DOHH2 (cell line): ENCODE data around the gene TBC1D10A.

Experiments
- CTCF ChIP-seq: fragments of 200-600 bp; sonication (generic); IDR thresholded peaks from one replicate; pipeline ENCODE4 v1.5.1; 2014; ENCODE audit warnings: antibody characterized with exemption, mild to moderate bottlenecking, low read depth, low read length; ENCODE audit not compliant: poor library complexity, severe bottlenecking
- EZH2phosphoT487 ChIP-seq: fragments of 200-600 bp; sonication (generic); IDR thresholded peaks from 2 replicates; pipeline ENCODE4 v1.6.1; 2017; ENCODE audit warnings: borderline replicate concordance, mild to moderate bottlenecking, antibody characterized with exemption, low read length, moderate library complexity, mixed read lengths

DNA sequence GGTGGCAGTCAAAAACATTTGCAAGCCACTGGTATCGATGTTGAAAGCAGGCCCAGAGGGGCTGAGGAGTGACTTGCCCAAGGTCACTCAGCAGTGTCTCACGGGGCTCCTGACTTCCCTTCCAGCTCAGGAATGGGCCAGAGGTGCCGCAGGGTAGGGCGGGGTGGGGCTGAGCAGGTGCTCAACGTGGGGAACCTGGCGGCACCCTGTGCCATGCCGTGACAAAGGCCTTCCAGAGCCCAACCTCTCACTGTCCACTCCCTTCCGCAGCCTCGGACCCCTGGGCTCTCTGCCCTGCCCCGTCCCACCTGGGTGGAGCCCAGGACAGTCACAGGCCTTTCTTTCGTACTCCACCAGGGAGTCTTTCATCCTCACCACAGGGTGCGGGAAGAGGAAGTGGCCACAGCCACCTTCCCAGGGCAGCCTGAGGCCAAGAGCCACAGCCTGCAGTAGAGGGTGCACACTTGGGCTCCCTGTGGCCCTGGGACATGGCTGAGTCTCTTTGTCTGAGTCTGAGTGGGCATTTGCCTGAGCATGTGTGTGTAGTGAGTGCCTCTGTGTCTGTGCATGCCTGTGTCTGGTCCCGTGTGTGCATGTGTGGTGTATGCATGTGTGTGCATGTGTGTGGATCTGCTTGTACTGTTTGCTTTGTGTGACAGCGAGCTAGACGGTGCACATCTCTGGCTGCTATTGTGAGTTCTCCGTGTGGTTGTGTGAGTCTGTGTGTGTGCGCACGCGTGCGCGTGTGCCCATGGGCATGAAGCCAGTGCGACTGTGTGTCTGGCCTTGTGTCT lies 74.1 kb downstream of the TBC1D10A start:
- TF ChIP-seq CTCF (no peak), EZH2phosphoT487 (no peak)
